GM18868 (cell line): ENCODE measurements around the gene NEDD4L.
A peak's percentile ranks its signal among the peaks of the same experiment; 100 is the strongest.

Experiments
- ATAC-seq: cut with Tn5 transposase; IDR thresholded peaks from one replicate; pipeline ENCODE4 v1.9.1; 2021; ENCODE audit warnings: mild to moderate bottlenecking, moderate library complexity; ENCODE audit not compliant: unreplicated experiment

NEDD4L gene

DNA sequence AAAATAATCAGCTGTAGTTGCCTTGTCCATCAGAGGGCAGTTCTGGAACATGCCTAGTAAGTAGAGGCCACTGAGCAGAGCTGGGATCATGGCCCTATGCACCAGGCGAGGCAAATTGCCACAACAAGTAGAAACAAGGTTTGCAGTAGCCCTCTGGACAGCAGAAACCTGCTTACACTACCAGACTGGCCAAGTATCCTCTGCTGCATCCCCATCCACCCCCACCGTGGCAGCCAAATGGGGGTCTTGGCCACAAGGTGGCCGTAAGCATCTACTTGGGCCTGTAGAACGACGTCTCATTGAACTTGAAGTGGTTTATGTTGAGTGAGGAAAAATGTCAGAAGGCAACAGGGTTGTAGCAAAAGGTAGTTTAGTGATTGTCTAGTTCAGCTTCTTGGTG is 343.7 kb downstream of the NEDD4L start:
- ATAC-seq: no peak

DNA sequence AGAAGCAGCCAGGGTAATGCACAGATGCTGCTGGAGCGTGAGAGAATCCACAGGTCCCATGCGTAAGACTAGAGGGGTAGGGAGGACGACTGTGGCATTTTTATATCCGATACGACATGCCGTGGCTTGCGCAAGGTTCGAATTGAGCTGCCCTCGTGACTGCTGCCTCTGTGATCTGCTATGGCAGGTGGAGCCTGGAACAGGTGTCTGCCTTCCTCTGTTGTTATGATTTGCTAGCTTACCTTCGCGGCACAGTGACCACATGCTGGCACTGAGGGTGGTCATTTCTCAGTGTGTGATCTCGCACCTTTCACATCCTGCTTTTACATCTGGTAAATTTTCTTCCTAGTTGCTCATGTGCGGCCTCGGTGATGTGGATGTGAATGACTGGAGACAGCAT is 344.7 kb downstream of the NEDD4L start:
- ATAC-seq: no peak

DNA sequence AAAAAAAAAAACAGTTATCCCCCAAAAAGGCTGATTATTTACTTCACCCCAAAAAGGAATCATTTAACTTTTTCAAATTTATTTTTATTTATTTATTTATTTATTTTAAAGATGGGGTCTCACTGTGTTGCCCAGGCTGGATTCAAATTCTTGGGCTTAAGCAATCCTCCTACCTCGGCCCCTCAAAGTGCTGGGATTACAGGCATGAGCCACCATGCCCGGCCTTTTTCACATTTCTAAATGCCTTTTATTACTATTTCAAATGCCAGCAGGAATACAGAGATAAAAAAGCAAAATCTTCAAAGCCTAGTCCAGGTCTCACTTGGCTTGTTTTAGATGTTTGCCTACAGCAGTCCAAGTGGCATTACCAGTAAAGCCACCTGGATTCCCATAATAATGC is 345.7 kb downstream of the NEDD4L start:
- ATAC-seq: no peak

DNA sequence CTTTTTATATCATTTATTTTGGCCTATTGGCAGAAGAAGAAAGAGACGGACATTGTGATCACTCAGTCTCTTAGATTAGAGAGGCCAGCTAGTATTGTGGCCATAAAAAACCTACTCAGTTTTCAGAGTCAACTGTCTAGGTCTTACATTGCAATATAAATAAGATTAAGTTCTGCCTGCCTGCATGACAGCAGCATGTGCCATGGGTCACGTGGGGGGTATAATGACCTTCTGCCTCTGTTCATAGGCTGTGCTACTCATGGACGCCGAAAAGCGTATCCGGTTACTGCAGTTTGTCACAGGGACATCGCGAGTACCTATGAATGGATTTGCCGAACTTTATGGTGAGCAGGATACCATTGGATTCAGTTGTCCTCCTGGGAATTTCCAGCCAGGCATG is 346.4 kb downstream of the NEDD4L start:
- ATAC-seq: no peak

DNA sequence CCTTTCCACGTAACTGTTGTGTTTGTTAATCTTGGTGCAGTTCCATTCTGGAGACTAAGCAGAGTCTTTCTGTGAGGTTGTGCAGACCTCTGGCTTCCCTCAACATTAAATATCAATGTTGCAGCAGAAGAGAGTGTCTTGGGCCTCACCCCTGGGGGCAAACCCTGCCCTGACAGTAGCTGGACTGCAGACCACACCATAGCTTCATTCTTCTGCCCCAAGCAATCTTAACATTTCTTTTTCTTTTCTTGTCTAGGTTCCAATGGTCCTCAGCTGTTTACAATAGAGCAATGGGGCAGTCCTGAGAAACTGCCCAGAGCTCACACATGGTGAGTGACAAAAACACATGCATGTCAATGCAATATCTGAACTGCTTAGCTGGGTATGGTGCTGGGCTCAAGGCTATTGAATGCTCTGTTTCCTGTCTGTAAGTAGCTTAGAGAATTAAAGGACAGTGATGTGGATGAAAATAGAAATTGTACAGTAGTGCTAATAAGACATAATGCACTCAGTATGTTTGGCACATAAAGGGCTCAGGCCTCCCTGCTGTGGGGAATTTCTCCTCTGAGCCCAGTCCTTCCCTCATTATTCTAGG is 347.3 kb downstream of the NEDD4L start:
- ATAC-seq: no peak

DNA sequence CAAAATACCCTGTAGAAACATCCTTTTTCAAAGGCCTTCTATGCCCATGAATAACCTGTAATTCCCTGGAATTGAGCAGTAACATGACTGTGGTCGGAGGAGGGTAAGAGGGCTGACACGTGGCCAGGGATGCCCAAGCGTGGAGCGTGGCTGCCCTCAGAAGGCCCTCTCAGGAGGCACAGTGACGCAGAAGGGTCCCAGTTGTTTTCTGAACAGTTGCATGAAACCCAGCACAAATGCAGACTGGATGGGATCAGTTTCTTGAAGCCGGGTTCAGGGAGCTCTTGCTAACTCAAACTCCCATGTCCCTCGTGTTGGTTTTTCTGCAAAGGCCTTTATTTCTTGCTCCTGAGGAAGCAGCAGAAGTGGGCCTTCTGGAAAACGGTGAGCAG is 347.9 kb downstream of the NEDD4L start:
- ATAC-seq: no peak

DNA sequence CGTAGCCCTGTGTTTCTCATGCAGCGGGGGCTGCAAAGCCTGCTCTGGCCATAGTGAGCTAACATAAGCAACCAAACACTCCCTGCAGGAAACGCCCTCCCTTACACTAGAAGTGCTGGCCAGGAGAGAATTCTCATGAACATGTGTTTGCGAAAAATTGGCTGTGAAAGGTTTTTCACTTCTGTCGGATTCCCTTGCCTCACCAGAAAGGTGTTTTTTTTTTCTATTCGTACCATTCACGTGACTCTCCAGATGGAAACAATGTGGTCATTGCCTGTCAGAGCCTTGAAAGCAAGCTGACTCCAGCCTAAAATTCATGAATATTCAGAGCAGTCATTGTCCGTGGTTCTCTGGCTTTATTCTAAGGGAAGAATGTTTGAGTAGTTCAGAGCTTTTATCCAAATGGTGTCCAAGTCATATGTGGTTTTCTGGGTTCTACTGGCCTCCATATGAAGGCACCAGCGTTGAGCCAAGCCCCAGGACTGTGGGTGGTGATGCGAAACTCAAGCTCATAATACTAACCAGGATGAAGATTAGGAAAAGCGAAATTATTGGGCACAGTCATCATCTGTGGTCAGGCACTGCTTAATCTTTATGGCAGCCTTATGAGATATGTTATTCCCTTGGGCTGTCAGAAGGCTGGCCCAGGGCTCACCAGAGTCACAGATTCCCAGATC is 348.4 kb downstream of the NEDD4L start:
- no peak for ATAC-seq

DNA sequence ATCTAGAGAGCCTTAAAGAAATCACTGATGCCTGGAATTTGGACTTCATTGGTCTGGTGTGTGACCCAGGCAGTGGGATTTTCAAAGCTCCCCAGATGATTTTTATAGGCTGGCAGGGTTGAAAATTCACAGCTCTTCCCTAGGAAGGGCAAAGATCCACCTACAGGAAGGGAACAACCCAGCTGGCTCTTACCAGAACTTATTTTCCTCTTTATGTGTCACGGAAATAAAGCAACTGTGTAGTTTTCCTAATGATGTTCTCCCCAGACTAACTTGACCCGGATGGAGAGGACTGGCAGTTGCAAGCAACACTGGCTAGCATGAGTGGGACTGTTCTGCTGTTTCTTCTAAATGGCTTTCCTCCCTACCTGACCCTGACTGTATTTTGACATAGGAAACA is 349.3 kb downstream of the NEDD4L start:
- ATAC-seq: no peak

DNA sequence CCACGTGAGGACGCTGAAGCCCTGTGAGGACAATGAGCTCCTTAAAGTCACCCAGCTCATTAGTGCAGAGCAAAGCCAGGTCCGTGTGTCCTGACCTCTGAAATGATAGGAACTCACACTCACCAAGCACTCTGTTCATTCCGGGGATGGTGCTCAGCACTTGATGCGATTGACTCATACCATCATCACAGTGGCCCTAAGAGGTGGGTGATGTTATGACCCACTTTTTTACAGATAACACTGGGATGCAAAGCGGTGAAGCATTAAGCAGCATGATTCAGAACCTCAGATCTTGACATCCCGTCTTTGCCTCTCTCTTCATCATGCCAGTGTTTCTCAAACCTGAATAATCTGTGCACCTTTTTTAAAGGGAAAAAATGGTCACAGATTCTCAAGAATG is 350.0 kb downstream of the NEDD4L start:
- ATAC-seq: no peak

DNA sequence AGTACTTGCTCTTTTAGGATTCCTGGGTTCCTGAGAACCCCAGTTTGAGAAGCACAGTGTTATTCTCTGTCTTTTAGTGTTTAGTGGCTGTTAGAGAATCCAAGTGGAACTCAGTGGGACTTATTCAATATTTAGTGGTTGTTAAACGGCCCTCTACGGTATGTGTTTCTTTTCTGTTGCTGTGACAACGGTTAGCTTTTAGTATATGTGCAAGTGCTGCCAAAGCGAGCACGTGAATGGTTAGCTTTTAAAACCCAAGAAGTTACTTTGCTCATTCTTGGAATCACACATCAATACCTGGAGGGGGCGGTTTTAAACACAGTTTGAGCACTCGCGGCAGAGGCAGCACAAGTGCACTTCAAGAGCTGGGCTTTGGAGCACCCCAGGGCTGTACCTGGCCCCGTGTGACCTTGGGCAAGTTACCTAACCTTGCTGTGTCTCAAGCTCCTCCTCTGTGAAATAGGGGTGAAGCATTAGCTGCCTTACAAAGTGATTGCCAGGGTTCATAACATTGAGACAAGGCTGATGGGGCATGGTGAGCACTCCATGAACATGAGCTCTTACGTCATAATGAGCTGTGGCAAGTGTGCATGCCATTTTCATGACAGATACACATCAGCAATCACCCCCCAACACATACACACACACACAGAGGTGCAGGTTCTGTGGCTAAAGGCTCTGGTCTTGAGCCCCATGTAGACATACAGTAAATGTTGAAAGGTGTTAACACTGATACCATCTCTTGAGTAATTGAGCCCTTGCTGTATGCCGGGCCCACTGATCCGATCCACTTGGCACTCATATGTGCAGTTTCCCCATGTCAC is 350.8 kb downstream of the NEDD4L start:
- no peak for ATAC-seq

DNA sequence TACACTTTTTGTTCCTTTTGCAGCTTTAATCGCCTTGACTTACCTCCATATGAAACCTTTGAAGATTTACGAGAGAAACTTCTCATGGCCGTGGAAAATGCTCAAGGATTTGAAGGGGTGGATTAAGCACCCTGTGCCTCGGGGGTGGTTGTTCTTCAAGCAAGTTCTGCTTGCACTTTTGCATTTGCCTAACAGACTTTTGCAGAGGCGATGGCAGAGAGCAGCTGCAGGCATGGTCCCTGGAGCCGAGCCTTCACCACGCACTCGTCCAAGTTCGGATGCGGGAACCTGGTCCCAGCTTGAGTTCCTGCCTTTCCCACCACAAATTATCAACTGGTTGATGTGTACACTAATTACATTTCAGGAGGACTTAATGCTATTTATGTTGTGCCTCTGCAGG is 352.1 kb downstream of the NEDD4L start:
- ATAC-seq: no peak

DNA sequence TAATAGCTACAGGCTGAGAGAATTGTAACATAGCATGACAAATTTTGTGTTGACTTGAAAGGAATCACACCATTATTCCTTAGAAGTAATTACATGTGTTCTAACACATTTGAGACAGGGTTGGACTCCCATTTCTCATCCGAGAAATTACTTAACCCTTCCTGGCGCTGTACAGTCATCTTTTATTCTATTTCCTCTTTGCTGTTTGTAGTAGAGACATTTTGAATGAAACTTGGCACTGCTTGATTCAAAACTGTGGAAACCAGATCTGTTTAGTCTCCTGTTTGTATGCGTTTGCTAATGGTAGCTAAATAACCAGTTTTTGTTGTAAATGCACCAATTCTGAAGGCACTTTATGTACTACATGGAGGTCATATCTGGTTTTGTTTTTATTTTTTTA is 352.9 kb downstream of the NEDD4L start:
- no peak for ATAC-seq

DNA sequence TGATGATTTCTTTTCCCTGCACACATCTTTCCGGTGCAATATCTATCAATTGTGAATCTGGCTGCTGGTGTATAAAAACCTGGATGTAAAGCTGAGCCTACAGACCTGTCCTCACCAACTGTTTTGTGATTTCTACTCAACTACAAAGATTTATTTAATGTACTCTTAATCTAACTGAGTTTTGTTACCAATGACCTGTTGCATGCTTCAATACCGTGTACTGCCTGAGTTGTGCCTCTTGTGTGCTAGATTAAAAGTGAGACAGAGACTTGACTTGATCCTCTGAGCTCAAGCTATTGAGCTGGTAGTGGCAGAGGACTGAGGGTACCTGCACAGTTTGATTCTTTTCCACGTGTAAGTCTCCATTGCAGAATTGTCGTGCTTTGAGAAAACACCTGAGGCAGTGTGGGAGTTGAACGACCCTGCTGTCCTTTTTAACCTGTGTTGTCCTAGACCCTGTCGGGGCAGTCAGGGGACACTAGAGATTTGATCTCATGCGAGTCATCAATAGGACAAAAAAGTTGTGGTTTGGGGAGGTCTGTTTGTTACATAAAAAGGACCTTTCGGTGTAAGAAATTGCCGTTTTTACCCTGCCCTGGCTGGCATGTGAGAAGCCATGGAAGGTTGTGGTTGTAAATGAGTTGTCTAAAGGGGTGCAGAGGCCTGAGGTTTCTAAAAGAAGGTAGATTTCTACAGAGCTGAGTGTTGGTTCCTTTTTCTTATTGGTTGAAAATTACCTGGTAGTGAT is 353.5 kb downstream of the NEDD4L start:
- peak; percentile 65 for ATAC-seq

DNA sequence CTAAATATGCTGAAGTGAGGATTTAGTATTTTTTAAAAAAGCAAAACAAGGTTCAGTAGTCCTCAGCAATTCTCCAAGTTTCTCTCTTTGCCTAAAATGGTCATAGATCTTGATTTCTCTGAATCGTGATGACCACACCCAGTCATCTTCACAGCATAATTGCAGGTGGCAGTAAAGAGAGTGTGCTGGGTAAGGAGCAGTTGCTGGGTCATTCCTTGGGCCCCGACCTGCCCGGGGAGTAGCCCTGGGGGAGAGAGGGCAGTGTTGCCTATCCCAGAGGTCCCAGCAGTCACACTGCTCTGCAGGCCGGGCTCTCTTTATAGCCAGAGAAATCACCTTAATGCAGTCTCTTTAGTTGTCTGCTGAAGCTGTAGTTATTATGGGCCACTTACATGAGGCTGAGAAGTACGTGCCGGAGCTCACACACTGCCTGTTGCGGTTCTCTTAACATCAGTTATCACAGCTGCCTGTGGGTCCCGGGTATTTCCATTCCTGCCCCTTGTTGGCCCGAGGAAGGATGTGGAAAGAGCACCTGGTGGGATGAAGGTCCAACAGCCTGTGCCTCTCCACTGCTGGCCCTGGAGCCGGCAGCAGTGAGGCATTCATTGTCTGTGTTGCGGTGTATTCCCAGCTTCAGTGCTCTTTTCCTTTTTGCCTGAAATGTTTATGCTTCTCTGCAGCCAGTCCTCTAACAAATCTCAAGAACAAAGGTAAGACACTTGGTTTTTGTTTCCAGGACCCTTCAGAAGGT is 354.8 kb downstream of the NEDD4L start:
- ATAC-seq: no peak

DNA sequence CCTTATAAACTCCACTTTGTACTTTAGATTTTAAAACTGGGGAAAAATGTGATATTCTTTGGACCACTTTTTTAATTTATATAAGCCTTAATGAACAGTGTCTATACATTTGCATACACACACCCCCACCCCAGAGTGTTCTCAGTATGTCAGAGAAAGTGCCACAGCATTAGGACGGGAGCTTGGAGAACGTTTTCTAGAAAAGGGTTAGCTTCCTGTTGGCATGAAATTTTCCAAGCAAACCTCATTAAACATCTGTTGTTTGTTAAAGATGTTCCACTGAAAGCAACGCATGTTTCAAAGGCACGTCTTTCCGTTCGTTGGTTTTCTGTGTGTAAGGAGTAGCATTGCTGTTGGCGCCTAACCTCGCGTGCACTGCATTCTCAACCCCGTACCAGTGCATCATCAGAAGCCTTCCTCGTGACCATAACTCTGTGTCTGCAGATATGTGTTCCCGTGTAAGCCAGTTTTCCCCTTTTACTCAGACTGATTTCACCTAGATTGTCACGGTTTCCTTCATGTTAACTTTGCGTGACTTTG is 356.4 kb downstream of the NEDD4L start:
- no peak for ATAC-seq

DNA sequence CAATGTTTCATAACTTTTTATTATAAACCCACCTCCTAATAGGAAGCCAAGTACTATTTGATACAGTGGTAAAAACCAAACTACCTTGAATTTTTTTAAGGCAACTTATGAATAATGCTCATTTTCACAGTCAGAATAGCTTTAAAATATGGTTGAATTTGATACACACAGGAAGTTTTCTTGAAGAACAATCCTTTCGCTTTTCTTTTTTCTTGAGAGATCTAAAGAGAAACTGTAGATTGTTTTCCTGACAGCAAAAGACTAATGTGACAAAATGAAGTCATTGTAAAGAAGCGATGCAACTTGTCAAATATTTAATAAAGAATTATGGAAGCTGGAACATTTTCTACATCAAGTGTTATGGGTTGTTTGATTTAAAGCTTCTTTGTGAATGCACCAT is 357.2 kb downstream of the NEDD4L start:
- ATAC-seq: no peak

DNA sequence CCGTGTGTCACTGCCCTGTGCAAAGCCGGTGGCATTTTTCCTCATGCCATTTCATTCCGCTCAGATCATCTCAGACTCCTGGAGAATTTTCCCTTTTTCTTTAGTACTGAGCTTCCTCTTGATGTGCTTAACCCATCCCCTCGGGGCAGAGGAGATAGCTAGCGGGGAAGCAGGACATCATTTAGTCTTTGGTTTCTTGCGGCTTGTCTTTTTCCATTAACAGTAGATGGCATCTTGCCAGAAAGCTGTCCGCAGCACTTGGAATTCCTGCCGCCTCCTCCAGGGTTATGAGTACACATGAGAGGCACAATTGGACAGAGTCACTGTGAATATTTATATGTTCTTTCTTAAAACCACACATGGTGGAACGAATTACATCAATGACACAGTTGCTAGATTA is 358.2 kb downstream of the NEDD4L start:
- ATAC-seq: no peak

DNA sequence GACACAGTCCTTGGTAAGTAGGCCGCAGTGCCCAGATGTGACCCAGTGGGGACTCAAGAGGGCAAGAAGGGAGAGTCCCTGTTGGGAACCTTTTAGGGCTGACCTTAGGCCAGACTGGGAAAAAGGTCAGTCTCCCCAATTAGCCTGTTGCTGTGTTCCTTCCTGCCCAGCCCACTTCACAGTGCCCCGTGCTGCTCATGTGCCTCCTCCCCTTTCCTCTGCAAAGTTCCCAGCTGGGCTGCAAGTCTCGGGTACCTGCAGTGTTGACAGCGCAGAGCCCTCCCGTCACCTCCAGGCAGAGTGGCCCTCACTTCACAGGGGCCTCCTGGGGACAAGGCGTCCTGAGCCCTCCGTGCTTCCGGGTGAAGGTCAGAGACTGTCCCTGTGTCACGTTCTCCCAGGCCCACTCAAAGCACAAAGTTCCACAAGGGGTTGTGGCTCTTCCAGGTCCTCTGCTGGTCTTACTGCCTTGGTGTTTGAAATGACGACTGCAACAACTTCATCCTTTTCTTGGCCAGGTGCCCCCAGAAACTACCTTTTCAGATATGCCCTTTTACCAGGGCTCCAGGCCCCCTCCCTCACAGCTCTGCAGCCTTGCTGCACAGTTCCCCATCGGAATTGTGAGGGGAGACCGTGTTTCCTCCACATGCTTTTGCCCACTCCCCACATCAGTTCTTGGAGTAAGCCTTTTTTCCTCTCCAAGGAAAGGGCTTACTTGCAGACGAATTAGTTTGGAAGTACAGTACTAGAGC is 359.1 kb downstream of the NEDD4L start:
- ATAC-seq: no peak

DNA sequence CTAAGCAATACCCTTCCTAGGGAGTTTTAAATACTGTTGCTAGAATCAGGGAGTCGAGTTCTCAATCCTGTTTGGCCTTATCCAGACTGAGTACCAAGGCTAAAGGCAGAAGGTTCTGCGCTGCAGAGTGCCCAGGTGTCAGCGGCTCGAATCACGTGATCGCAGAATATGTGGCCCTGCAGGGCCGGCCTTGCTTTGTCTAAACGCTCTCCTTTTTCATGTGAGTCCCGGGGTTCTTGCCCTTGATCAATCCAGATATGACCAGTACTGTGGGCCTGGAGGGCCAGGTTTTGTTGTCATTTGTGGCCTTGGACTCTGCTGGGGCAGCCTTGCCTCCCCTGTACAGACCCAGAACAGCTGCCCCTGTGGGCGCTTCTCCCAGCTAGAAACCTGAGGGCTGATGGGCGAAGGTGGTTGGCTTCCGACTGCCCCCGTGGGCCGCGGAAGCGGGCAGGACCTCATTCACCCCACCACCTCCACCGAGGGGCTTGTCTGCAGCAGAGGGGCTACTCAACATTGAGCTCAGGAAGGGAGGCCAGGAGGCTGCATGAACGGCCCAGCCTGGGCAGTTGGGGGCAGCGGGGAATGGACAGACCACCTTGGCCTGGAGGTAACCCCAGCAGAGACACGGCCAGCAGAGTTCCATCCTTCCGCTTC is 359.9 kb downstream of the NEDD4L start:
- ATAC-seq: no peak
